DOHH2 (cell line): ENCODE data around the gene NMRK1.

Experiments used
- EZH2phosphoT487 ChIP-seq: fragments of 200-600 bp; sonication (generic); IDR thresholded peaks from 2 replicates; pipeline ENCODE4 v1.6.1; 2017; ENCODE audit warnings: borderline replicate concordance, mild to moderate bottlenecking, antibody characterized with exemption, low read length, moderate library complexity, mixed read lengths
- TF ChIP-seq, protein P1 (sequence below): fragments of 200-600 bp; sonication (generic); IDR thresholded peaks from one replicate; pipeline ENCODE4 v1.5.1; 2014; ENCODE audit warnings: antibody characterized with exemption, mild to moderate bottlenecking, low read depth, low read length; ENCODE audit not compliant: poor library complexity, severe bottlenecking

GRCh38 chr9:75092766-75093165, 4.8 kb upstream of the NMRK1 start:
- TF ChIP-seq, protein P1, sequence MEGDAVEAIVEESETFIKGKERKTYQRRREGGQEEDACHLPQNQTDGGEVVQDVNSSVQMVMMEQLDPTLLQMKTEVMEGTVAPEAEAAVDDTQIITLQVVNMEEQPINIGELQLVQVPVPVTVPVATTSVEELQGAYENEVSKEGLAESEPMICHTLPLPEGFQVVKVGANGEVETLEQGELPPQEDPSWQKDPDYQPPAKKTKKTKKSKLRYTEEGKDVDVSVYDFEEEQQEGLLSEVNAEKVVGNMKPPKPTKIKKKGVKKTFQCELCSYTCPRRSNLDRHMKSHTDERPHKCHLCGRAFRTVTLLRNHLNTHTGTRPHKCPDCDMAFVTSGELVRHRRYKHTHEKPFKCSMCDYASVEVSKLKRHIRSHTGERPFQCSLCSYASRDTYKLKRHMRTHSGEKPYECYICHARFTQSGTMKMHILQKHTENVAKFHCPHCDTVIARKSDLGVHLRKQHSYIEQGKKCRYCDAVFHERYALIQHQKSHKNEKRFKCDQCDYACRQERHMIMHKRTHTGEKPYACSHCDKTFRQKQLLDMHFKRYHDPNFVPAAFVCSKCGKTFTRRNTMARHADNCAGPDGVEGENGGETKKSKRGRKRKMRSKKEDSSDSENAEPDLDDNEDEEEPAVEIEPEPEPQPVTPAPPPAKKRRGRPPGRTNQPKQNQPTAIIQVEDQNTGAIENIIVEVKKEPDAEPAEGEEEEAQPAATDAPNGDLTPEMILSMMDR: no peak
- TF ChIP-seq EZH2phosphoT487: no peak
